Hematopoietic multipotent progenitor cell treated with erythropoietin and hydrocortisone succinate and interleukin-3 and kit ligand, for 8 days (in vitro differentiated cells): ENCODE data around the gene LCP1.

ENCODE experiments used
- DNase-seq: peaks from one replicate; pipeline ENCODE4 v3.0.0-alpha.2; 2015

The LCP1 gene

GRCh38 chr13:46158222-46158621, 23.8 kb downstream of the LCP1 start:
- DNase-seq, result no peak

GRCh38 chr13:46154136-46154801, 27.7 kb downstream of the LCP1 start:
- no peak for DNase-seq

- DNase-seq, result no peak
These were observed 29.2 kb downstream of the LCP1 start for GRCh38 chr13:46152627-46153328.

- no peak for DNase-seq
These were observed 31.8 kb downstream of the LCP1 start for GRCh38 chr13:46150134-46150693.

- no peak for DNase-seq
These were observed 32.5 kb downstream of the LCP1 start for GRCh38 chr13:46149272-46150133.

DNA sequence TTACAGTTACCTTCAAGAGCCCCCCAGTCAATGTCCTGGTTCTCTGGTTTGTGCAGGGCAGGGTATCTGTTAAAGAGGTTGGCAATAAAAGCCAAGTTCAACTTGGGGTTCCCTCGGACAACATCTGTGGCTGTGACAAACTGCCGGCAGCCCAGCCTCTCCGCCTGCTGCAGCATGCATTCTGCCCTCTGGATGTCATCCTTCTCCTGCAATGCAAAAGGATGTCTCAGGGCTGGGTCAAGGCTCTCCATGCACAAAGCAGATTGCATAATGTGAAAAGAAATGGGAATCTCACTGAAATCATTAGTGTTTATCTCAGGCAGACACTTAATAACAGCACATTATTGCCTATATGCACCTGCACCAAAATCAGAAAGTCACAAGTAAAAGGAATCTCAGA, 35.1 kb downstream of the LCP1 start:
- no peak for DNase-seq

DNA sequence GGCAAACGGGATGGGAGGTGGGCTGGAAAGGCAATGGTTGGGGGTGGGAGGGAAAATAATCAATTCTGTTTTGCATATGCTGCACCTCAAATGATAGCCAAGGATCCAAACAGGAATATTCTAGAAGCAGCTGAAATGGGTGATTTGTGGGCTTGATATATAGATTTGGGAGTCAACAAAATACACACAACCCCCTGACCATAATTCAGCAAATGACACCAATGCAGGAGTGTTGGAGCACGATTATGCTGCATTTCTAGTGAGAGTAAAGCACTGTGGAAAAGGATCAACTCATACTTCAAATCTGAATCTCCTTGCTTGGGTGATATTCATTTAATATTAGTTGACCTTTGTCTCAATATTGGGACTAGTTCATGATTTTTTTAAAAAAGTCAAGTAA, 36.0 kb downstream of the LCP1 start:
- no peak for DNase-seq

- DNase-seq, result no peak
These were observed 36.8 kb downstream of the LCP1 start for GRCh38 chr13:46145135-46145534.

GRCh38 chr13:46143184-46143701, 38.7 kb downstream of the LCP1 start:
- no peak for DNase-seq

DNA sequence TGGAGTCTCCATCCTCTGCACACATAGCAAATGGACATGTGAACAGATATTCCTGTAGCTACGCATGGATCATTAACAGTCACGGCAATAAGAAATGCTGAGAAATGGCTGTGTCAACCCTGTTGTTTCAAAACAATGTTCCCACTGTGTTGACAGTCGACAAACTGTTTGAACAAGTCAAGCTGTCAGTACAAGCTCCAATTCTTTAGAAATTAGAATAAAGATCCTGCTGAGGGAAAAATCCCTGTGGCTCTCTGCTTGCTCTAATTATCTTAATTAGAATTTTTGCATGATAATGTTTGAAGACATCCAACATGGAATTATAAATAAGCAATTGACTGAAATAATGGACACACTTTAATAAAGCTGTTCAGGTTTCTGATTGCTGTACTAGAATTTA, 39.2 kb downstream of the LCP1 start:
- DNase-seq, result no peak

- no peak for DNase-seq
These were observed 41.9 kb downstream of the LCP1 start for GRCh38 chr13:46140044-46140443.

DNA sequence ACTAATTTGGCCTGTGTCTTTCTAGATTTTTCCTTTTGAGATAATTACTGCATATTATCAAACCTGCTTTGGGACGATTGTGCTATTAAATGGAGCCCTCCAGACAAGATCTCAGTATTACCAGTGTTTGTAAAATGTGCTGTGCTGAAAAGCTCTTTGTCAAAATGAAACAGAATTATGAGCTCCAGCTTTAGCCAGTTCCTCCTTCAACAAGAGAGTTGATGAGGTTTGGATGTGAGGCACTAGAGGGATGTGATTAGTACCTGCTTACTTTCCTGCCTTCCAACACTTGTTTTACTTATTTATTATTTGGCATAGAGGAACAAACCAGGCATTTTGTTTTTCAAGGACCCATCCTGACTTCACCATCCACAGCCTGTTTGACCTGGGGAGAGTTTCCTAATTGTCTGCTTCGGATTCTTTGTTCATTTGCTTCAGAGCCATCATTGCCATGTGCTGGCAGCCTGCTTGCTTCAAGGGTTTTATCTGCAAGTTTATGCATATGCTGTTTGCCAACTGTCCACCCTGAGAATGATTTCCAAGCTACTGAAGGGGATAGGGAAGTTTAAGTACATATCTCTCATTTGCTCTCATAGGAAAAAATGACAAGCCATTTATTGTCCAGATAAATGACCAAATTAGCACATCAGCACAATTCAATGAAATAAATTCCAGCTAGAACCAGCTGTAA, 44.2 kb downstream of the LCP1 start:
- DNase-seq, result no peak

DNA sequence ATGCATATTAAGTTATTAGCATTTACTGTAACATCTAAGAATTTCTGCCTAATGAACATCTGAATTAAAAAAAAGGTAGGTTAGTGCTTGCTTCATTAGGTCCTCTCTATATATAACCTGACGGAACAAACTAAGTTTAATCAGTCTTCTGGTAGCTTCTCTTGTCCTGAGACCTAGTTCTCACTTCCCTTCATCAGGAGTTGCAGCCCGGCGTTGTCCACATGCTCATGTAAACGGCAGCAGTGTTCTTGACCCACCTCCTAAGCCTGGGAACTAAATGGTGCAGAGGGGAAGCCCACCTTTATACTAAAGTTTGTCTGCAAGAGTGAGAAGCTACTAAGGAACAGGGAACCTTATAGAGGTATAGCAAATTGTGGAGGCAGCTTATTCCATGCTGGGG, 45.3 kb downstream of the LCP1 start:
- no peak for DNase-seq

GRCh38 chr13:46134961-46135522, 46.9 kb downstream of the LCP1 start:
- DNase-seq, result no peak

DNA sequence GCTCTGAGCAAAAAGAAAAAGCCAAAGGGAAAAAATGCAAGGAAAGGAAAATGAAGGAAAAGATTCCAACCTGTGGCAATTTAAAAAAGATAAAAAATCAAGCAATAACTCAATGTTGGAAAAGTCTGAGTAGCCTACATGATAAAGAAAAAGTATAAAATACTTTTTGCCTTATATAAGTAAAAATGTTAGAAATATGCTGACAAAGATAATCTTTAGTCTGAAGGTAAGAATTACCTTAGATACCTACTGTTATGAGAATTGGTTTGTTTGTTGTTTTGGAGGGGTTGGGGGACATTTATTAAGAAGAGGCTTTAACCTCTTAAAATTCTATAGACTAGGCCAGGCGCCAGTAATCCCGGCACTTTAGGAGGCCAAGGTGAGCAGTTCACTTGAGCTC, 47.5 kb downstream of the LCP1 start:
- no peak for DNase-seq

DNA sequence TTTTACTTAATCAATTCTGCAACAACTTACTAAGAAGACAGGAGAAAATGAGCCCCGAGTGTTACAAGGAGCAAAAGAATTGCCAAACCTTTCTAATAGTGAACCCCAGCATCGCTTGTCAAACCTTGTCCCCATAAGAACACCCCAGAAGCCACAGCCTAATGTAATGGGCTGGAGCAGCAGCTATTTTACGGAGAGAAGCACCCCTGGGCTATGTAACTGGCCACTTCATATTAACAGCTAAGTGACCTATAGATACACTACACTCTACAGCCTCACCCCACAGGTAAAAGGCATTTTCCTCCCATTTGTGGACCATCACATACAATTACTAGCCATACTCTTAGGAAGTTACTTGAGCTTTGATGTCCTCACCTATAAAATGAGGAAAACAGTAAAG, 49.9 kb downstream of the LCP1 start:
- DNase-seq, result no peak

DNA sequence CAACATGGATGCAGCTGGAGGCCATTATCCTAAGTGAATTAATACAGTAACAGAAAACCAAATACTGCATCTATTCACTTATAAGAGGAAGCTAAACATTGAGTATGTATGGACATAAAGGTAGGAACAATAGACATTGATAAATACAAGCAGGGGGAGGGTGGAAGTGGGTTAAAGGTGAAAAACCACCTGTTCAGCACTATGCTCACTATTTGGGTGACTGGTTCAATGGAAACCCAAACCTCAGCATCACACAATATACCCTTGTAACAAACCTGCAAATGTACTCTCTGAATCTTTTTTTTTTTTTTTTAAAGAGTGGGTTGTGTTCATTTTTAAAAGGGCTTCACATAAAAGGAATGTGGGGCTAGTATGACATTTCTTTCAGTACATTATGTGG, 50.3 kb downstream of the LCP1 start:
- DNase-seq, result no peak

DNA sequence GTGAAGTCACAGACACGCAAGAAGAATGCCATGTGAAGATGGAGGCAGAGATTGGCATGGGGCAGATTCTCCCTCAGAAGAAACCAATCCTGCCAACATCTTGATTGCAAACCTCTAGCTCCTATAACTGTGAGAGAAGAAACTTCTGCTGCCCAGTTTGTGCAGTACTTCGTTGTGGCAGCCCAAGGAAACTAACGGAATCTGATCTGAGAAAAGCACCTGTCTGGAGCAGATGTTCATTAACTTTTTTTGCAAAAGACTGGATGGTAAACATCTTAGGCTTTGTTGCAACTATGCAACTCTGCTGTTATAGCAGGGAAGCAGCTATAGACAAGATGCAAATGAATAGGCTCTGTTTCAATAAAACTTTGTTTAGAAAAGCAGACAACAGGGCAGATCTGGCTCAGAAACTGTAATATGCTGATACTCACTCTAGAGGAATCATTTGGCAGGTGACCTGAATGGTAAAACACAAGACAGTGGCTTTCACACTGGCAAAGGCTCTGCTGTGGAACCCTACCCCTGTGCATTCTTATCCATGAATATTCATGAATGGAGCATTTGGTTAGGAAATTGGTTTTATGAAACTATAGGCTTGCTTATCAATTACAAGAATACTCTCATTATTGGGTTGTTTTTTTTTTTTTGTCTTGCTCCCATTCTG, 51.9 kb downstream of the LCP1 start:
- DNase-seq, result no peak

DNA sequence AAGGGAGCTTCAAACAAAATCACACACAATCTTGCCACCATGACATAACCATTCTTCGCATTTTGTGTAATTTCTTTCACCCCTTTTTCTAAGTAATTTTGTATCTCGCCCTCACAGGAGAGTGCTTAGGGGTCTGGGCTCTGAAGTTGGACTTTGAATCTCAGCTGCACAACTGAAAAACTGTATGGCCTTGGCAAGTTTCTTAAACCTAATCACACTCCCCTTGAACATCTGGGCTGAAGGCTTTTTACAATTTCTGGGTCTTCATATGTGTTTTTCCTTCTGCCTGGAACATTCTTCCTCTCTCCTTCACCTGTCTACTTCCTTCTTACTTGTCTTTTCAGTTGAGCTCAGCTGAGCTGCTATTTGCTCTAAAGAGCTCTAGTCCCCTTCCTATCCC, 52.9 kb downstream of the LCP1 start:
- no peak for DNase-seq

DNA sequence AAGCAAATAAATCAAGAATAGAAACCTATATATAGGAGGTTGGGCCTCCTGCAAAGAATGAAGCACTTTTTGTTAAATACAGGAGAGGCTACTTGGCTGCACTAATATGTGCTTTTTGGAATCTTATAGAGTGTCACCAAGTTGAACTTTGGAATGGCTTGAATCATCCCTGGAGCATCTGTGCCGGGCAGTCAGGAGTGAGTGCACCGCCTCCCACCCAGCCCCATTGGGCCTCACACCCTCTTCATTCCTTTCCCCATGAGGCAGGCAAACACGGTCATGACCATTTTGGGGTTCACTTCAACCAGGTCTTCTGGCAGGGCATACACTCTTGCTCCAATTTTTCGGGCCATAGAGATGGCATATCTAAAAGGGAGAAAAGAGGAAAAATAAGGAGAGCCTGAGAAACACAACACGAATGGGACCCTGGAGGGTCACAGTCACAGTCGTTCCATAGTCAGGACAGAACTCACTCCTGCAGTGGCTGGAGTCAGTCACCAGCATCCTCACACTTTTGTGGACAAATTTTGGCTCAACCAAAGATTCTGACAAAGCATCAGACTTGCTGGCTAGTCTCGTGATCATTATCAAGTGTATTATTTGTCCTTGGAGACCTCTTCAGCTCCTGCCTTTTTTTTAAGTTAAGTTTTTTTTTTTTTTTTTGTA, 54.5 kb downstream of the LCP1 start:
- no peak for DNase-seq
